Activated effector memory CD4-positive, alpha-beta T cell treated with Interleukin-2 at 50 U/mL for 16 hours (primary cell): Measurements from ENCODE around the gene FMO1.
"Not testable (repeated sequence)": the region's sequence is repeated elsewhere in the genome, so short reads cannot be mapped to it uniquely, and the experiment has no call there.

Source experiments
- DNase-seq: peaks from one replicate; pipeline ENCODE4 v3.0.0-alpha.2; 2020

Gene FMO1

GRCh38 chr1:171286032-171286705 is 37.9 kb downstream of the FMO1 start:
- DNase-seq: no peak

GRCh38 chr1:171290621-171291020 is 42.3 kb downstream of the FMO1 start:
- no peak for DNase-seq

- DNase-seq: no peak
These were observed 44.5 kb downstream of the FMO1 start for GRCh38 chr1:171292799-171293198.

- DNase-seq: not testable (repeated sequence)
These were observed 47.1 kb downstream of the FMO1 start for GRCh38 chr1:171295383-171295782.

- DNase-seq: no peak
These were observed 47.5 kb downstream of the FMO1 start for GRCh38 chr1:171295821-171296220.

GRCh38 chr1:171296897-171297296 is 48.6 kb downstream of the FMO1 start:
- DNase-seq: no peak

- no peak for DNase-seq
These were observed 50.4 kb downstream of the FMO1 start for GRCh38 chr1:171298696-171299095.

- DNase-seq: no peak
These were observed 51.0 kb downstream of the FMO1 start for GRCh38 chr1:171299342-171299741.

- DNase-seq: no peak
These were observed 52.1 kb downstream of the FMO1 start for GRCh38 chr1:171300401-171300800.

- DNase-seq: no peak
These were observed 62.4 kb downstream of the FMO1 start for GRCh38 chr1:171310661-171311087.

- DNase-seq: no peak
These were observed 63.7 kb downstream of the FMO1 start for GRCh38 chr1:171311771-171312558.

GRCh38 chr1:171313319-171313834 is 65.1 kb downstream of the FMO1 start:
- no peak for DNase-seq

GRCh38 chr1:171313835-171314320 is 65.6 kb downstream of the FMO1 start, which contains the start of gene FMO4:
Gene FMO4, plus strand, starts transcription at chr1:171314183. Its CDS starts 5,643 bp downstream, at chr1:171319826.
- peak; percentile 68 for DNase-seq

GRCh38 chr1:171329251-171329650 is 81.0 kb downstream of the FMO1 start:
- DNase-seq: no peak

GRCh38 chr1:171334024-171334640 is 85.8 kb downstream of the FMO1 start:
- no peak for DNase-seq
